ENCODE results near the gene COLQ.

Gene COLQ

DNA sequence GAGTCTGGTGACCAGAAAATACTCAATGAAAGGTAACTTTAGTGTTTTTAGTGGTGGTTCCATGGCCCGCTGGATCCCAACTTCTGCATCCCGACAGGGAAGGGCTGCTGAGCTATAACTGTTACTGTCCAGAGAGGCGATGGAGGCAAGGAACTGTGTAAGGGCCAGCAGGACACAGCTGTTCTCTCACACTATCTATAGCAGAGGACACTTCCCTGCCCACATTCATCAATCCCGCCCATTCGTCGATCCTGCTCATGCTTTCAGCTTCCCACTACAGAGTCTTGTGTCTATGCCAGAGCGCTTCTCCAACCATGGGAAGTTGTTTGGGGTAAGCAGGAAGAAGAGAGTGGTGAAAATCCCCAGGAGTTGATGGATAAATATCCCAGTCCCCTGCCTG lies 8.4 kb downstream of the COLQ start:
- Mint-ChIP-seq H3K36me3 (peaks cover 1% of the 10 kb centered on the region), H3K27me3 (peaks cover 20% of the 10 kb centered on the region), H3K4me3 (no peak overlapping the region), H3K27ac (no peak overlapping the region), H3K4me1 (peaks cover 16% of the 10 kb centered on the region), H3K9me3 (no peaks in the 10 kb centered on the region)
- DNase-seq = no peak
- CTCF ChIA-PET = interaction anchor here (1.0 kb wide), 1 partner anchor 8 kb away, joined by 3 read pairs; no protein-coding TSS in a partner anchor

DNA sequence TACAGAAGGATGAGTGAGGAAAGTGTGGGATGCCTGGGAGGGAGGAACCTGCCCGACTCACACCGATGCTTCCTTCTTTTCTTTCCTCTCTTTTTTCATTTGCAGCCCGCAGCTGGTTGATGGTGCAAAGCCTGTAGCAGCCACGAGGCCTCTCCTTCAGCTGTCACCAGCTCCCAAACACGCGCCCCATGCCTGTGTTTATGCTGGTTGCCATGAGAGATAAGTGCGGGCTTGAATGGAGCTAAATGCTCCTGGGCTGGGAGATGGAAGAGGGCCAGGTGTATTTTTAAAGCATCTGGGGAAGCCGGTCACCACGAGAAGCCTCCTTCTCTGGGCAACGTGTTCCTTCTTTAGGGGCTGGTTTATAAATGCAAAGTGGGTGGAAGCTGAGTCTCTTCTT lies 9.3 kb downstream of the COLQ start:
- no peaks in the 10 kb centered on the region for H3K9me3 Mint-ChIP-seq
- H3K4me1 Mint-ChIP-seq = peaks cover 16% of the 10 kb centered on the region
- H3K27ac Mint-ChIP-seq = no peak overlapping the region
- peaks cover 20% of the 10 kb centered on the region for H3K27me3 Mint-ChIP-seq
- CTCF ChIA-PET = interaction anchor here (0.7 to 1.0 kb wide), 4 partner anchors 9 to 45 kb away, joined by 3 to 4 read pairs (median 3); no protein-coding TSS in a partner anchor
- H3K36me3 Mint-ChIP-seq = peaks cover 1% of the 10 kb centered on the region
- no peak for DNase-seq
- H3K4me3 Mint-ChIP-seq = no peak overlapping the region

DNA sequence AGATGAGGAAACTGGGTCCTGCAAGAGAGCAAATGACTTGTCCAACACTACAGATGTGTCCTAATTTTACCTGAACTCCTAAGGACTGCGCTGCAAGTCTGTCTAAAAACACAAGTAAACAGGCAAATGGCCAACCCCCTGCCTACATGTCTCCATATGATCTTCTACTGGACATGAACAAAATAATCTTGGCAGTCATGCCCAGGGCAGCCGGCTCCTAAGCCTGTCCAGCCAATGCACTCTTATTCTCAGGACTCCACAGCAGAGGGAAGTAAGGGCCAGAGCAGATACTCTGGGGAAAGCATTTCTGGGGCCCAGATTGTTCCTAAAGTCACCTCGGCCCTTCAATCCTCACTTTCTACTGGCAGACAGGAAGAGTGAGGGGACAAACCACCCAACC lies 10.3 kb downstream of the COLQ start:
- peaks cover 1% of the 10 kb centered on the region for H3K36me3 Mint-ChIP-seq
- H3K27ac Mint-ChIP-seq = no peak overlapping the region
- H3K9me3 Mint-ChIP-seq = no peaks in the 10 kb centered on the region
- H3K27me3 Mint-ChIP-seq = peaks cover 20% of the 10 kb centered on the region
- H3K4me3 Mint-ChIP-seq = no peak overlapping the region
- no peak for DNase-seq
- H3K4me1 Mint-ChIP-seq = peaks cover 16% of the 10 kb centered on the region
- CTCF ChIA-PET = interaction anchor here (1.0 kb wide), 1 partner anchor 12 kb away, joined by 3 read pairs; no protein-coding TSS in a partner anchor

DNA sequence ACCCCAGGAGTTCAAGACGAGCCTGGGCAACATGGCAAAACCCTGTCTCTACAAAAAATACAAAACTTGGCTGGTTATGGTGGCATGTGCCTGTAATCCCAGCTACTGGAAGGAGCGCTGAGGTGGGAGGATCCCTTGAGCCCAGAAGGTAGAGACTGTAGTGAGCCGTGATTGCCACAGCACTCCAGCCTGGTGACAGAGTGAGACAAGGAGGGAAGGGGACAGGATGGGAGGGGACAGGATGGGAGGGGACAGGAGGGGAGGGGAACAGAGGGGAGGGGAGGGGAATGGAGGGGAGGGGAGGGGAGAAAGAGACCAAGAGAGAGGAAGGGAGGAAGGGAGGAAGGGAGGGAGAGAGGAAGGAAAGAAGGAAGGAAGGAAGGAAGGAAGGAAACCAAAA lies 11.0 kb downstream of the COLQ start:
- H3K4me3 Mint-ChIP-seq = no peak overlapping the region
- H3K27me3 Mint-ChIP-seq = peaks cover 20% of the 10 kb centered on the region
- H3K4me1 Mint-ChIP-seq = peaks cover 16% of the 10 kb centered on the region
- H3K27ac Mint-ChIP-seq = no peak overlapping the region
- peaks cover 1% of the 10 kb centered on the region for H3K36me3 Mint-ChIP-seq
- CTCF ChIA-PET = no interaction called here
- no peak for DNase-seq
- no peaks in the 10 kb centered on the region for H3K9me3 Mint-ChIP-seq

DNA sequence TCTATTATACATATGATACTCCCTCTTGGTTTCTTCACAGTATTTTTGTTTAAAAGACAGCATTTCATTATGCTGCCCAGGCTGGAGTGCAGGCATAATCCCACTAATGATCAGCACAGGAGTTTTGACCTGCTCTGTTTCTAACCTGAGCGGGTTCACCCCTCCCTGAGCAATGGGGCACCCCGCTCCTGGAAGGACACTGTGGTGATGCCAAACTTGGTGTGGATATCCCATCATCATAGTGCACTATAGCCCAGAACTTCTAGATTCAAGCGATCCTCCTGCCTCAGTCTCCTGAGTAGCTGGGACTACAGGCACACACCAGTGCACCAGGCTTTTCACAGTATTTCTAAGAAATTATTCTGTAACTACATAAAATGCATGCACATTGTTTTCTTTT lies 14.9 kb downstream of the COLQ start:
- Mint-ChIP-seq H3K27ac (no peak overlapping the region), H3K27me3 (peaks cover 7% of the 10 kb centered on the region), H3K4me1 (peaks cover 11% of the 10 kb centered on the region), H3K9me3 (no peaks in the 10 kb centered on the region), H3K4me3 (no peak overlapping the region), H3K36me3 (no peaks in the 10 kb centered on the region)
- CTCF ChIA-PET = interaction anchor here (1.1 kb wide), 1 partner anchor 76 kb away, joined by 3 read pairs; no protein-coding TSS in a partner anchor
- DNase-seq = no peak

DNA sequence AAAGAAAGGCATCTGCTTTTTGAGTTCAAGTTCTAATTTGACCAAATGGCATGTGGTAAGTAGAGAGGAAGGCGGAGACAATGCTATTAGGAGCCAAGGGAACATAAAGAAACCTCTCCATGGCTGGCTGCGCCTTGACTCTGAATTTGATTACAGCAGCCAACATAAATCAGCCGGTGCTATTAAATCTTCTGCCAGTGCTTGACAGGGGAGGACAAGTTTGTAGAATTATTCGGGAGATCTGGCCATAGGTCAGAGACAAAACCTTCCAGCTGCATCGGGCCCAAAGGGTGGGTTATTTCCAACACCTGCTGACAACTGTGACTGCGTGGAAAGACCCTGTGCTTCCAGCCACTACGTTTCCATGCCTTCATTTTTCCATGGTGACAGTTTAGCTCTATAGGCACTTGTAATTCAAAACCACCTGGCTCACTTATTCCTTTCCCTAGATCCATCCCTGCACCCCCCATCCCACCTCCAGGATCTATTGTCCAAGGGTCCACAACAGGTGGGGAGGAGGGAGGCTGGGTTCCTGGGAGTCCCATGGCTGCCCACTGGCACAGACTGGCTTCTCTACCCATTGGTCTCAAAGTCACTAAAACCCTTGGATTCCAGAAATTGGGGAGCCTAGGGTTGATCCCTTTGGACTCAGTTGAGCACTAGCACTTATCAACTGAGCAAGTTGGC lies 15.9 kb downstream of the COLQ start:
- Mint-ChIP-seq H3K4me3 (no peak overlapping the region), H3K27ac (no peak overlapping the region), H3K27me3 (peaks cover 12% of the 10 kb centered on the region), H3K9me3 (no peaks in the 10 kb centered on the region), H3K4me1 (peaks cover 9% of the 10 kb centered on the region), H3K36me3 (no peaks in the 10 kb centered on the region)
- DNase-seq = no peak
- CTCF ChIA-PET = interaction anchor here (1.1 kb wide), 1 partner anchor 75 kb away, joined by 3 read pairs; no protein-coding TSS in a partner anchor

DNA sequence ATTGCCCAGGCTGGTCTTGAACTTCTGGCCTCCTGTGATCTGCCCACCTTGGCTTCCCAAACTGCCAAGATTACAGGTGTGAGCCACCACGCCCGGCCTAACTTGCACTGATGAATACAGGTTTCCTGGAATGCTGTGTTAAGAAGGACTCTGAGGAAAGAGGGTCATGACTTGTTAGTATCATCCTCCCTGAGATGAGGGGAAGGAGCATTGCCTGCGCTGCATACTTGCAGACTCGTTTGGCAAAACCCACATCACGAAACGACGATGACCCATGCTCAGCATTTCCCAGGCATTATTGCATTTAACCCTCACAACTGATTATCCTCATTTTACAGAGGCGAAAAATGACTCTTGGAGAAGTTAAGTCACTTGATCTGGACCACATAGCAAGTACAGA lies 18.9 kb downstream of the COLQ start:
- CTCF ChIA-PET = no interaction called here
- Mint-ChIP-seq H3K4me1 (peaks cover 12% of the 10 kb centered on the region), H3K27ac (no peak overlapping the region), H3K4me3 (no peak overlapping the region), H3K36me3 (no peaks in the 10 kb centered on the region), H3K27me3 (peaks cover 19% of the 10 kb centered on the region), H3K9me3 (no peaks in the 10 kb centered on the region)
- DNase-seq = no peak

DNA sequence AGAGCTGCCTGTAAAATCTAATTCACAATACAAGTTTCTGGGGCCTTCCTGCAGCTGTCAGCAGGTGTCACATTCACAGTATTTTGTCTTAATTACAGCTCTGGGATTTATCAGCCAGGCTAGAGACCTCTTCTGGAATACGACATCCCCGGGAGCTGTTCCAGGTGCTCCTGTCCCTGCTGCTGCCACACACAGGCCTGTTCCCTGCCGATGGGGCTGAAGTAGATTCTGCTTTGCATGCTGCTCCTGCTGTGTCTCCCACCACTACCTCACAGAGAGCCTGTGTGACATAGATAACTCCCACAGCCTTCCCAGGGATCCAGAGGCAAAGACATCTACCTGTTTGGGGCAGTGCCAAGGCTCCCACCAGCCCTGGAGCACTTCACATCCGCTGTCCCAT lies 20.4 kb downstream of the COLQ start:
- no peak overlapping the region for H3K4me3 Mint-ChIP-seq
- CTCF ChIA-PET = interaction anchor here (1.0 to 1.2 kb wide), 2 partner anchors 27 to 56 kb away, joined by 3 read pairs; no protein-coding TSS in a partner anchor

DNA sequence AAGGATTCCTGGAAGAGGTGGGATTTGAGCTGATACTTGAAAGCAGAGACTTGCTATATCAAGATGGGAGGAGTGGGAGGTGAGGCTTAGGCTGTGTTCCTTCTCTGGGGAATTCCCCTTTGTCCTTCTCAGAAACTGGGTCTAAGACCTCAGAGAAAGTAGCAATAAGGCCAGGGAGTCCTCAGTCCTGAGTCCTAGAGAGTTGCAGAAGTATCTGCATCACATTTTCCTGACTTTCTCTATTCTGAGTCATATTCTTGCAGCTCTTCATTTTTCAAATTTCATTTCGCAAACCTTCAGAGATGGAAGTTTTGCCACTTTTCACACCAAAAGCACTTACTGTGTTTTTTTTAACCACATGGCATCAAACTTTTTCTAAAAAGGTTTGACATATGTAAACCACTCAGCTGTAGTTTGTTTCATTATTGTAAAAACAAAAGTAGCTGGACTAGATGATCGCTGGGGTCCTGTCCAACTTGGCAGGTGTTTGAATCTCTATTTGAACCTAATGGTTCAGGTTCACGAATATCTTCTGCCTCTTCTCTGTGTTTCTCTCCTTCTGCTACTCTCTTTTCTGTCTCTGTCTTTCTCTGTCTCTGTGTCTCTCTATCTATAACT lies 21.3 kb downstream of the COLQ start:
- CTCF ChIA-PET = interaction anchor here (1.0 to 1.1 kb wide), 2 partner anchors 35 to 57 kb away, joined by 3 read pairs; no protein-coding TSS in a partner anchor
- H3K27ac Mint-ChIP-seq = no peak overlapping the region
- H3K4me3 Mint-ChIP-seq = no peak overlapping the region
- DNase-seq = no peak
- H3K36me3 Mint-ChIP-seq = no peaks in the 10 kb centered on the region
- H3K9me3 Mint-ChIP-seq = no peaks in the 10 kb centered on the region
- H3K4me1 Mint-ChIP-seq = peaks cover 14% of the 10 kb centered on the region
- H3K27me3 Mint-ChIP-seq = peaks cover 19% of the 10 kb centered on the region

More for the DNA sequence above, 20.4 kb downstream of the COLQ start:
- no peak overlapping the region for H3K27ac Mint-ChIP-seq
- no peaks in the 10 kb centered on the region for H3K9me3 Mint-ChIP-seq
- DNase-seq = no peak
- peaks cover 19% of the 10 kb centered on the region for H3K27me3 Mint-ChIP-seq
- H3K4me1 Mint-ChIP-seq = peaks cover 14% of the 10 kb centered on the region
- H3K36me3 Mint-ChIP-seq = no peaks in the 10 kb centered on the region

DNA sequence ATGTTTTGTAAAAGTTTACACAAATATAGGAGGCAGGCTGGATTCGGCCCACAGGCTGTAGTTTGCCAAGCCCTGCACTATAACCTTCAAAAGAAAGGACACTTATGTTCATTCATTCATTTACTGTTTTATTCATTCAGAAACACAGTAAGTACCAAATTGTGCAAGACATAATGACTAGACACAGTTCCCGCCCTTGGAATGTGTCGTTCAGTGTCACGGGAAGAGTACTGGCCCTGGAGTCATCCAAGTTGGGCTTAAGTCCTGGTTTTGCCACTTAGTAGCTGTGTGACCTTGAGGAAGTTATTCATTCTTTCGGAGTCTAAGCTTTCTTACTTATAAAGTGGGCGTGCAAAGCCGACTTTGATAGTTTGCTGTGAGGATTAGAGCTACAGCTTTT lies 22.0 kb downstream of the COLQ start:
- H3K4me3 Mint-ChIP-seq = no peak overlapping the region
- H3K27ac Mint-ChIP-seq = no peak overlapping the region
- H3K9me3 Mint-ChIP-seq = no peaks in the 10 kb centered on the region
- H3K27me3 Mint-ChIP-seq = peaks cover 19% of the 10 kb centered on the region
- H3K36me3 Mint-ChIP-seq = no peaks in the 10 kb centered on the region
- H3K4me1 Mint-ChIP-seq = peaks cover 12% of the 10 kb centered on the region
- CTCF ChIA-PET = interaction anchor here (1.1 kb wide), 1 partner anchor 36 kb away, joined by 3 read pairs; no protein-coding TSS in a partner anchor
- DNase-seq = no peak

DNA sequence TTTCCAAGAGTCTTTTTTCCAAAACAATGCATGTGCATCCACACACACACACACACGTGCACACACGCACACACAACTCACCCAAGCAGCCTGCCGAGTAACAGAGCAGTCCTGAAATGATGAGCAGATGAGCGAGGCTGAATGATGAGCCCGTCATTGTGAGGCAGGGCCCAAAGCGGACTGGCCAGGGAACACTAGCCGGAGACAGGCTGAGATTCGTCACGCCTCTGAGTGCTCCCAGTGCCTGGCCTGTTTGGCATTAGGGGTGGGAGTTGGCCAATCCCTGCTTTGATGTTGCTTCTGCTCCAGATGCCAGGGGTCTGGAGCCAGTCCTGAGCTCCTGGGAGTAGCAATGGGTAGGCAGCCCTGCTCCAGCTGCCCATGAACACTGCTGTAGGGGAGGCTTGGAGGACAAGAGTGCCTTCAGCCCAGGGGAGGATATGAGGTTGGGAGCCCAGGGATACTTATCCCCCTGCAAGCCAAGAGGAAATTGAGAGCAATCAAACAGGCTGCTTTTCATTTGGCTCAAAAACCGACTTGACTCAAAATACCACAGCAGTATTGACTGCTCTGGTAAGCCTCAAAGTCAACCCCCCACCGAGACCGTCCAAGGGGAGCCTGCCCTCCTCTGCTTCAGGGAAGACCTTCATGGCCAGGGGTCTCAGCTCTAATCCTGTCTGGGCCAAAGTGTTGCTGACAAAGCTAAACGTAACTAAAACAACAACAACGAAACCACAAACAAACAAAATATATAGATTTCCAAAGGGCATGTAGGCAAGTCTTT lies 22.9 kb downstream of the COLQ start:
- peaks cover 23% of the 10 kb centered on the region for H3K27me3 Mint-ChIP-seq
- H3K4me3 Mint-ChIP-seq = no peak overlapping the region
- no peaks in the 10 kb centered on the region for H3K9me3 Mint-ChIP-seq
- CTCF ChIA-PET = interaction anchor here (0.7 to 1.5 kb wide), 2 partner anchors 58 to 231 kb away, joined by 3 read pairs; no protein-coding TSS in a partner anchor
- DNase-seq = no peak
- peaks cover 16% of the 10 kb centered on the region for H3K4me1 Mint-ChIP-seq
- H3K27ac Mint-ChIP-seq = no peak overlapping the region
- H3K36me3 Mint-ChIP-seq = no peaks in the 10 kb centered on the region

DNA sequence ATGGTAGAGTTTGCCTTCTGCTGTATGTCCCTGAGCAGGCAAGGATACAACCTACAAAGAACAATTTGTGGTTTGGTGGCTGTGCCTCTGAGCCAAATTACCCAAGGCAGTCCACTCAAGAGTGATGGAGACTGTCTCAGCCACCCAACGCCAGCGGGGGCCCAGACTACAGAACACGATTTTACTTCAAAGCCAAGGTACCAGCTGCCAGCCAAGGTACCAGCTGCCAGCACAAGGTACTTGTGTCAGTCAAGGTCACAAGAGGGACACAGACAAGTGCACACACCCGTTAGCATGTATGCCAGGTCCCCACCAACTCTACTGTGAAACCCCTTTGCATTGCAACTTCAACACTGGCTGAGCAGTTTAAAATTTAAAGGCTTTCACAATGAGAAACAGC lies 23.5 kb downstream of the COLQ start:
- Mint-ChIP-seq H3K4me1 (peaks cover 16% of the 10 kb centered on the region), H3K27ac (no peak overlapping the region), H3K27me3 (peaks cover 25% of the 10 kb centered on the region), H3K36me3 (no peaks in the 10 kb centered on the region), H3K9me3 (no peaks in the 10 kb centered on the region), H3K4me3 (no peak overlapping the region)
- CTCF ChIA-PET = interaction anchor here (1.5 kb wide), 1 partner anchor 59 kb away, joined by 3 read pairs; no protein-coding TSS in a partner anchor
- DNase-seq = no peak

DNA sequence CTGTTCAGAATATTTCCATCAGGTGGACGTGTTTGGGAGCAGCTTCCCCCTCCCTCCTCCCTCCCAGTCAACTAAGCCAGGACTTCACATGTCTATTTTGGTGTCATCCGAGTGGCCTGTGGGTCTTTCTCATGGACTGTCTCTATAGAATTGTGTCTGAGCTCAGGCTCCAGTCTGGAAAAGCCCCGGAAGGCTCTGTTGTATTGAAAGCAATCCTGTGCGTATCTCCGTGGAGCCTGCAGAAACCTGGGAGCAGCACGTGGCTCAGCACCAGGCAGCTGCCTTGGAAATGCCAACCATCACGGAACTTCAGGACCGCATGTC lies 25.2 kb downstream of the COLQ start:
- no peaks in the 10 kb centered on the region for H3K36me3 Mint-ChIP-seq
- peaks cover 16% of the 10 kb centered on the region for H3K4me1 Mint-ChIP-seq
- H3K27me3 Mint-ChIP-seq = peaks cover 25% of the 10 kb centered on the region
- no peaks in the 10 kb centered on the region for H3K9me3 Mint-ChIP-seq
- H3K27ac Mint-ChIP-seq = no peak overlapping the region
- no peak for DNase-seq
- H3K4me3 Mint-ChIP-seq = no peak overlapping the region
- CTCF ChIA-PET = interaction anchor here (1.1 kb wide), 1 partner anchor 60 kb away, joined by 3 read pairs; no protein-coding TSS in a partner anchor

All from activated naive CD4-positive, alpha-beta T cell treated with anti-CD3 and anti-CD28 coated beads, Interleukin-2, amount 10 ng/mL, durations not matched to agents 7 days and 5 days (primary cell).